Hematopoietic multipotent progenitor cell treated with erythropoietin and hydrocortisone succinate and interleukin-3 and kit ligand, for 6 days (in vitro differentiated cells): ENCODE data around the gene ZNF382.
"Not testable (repeated sequence)": the region's sequence is repeated elsewhere in the genome, so short reads cannot be mapped to it uniquely, and the experiment has no call there.

Source experiments
- DNase-seq: peaks from one replicate; pipeline ENCODE4 v3.0.0-alpha.2; 2015

The ZNF382 gene

GRCh38 chr19:36605101-36605876 lies at the start of gene ZNF382:
ZNF382 (plus strand) TSS chr19:36605313; CDS start chr19:36609915, 4,602 bp downstream.
- DNase-seq: peak; percentile 88

- no peak for DNase-seq
Observed at GRCh38 chr19:36564391-36564790, 40.7 kb upstream of the ZNF382 start.

GRCh38 chr19:36572593-36573019 lies 32.5 kb upstream of the ZNF382 start:
- no peak for DNase-seq

- peak; percentile 96 for DNase-seq
Observed at GRCh38 chr19:36573020-36573894, 31.9 kb upstream of the ZNF382 start, which contains the start of gene ZNF529. ZNF529 (minus strand) TSS chr19:36573292; CDS start chr19:36572346, 946 bp downstream.

- DNase-seq: peak; percentile 57
Observed at GRCh38 chr19:36573895-36574720, 31.0 kb upstream of the ZNF382 start.

GRCh38 chr19:36574741-36575140 lies 30.4 kb upstream of the ZNF382 start:
- DNase-seq: no peak

GRCh38 chr19:36577271-36577996 lies 27.7 kb upstream of the ZNF382 start:
- DNase-seq: no peak

- DNase-seq: no peak
Observed at GRCh38 chr19:36579255-36579654, 25.9 kb upstream of the ZNF382 start.

- not testable (repeated sequence) for DNase-seq
Observed at GRCh38 chr19:36602681-36603080, 2.4 kb upstream of the ZNF382 start.

- peak; percentile 93 for DNase-seq
Observed at GRCh38 chr19:36604656-36605100, 435 bp upstream of the ZNF382 start.

GRCh38 chr19:36605877-36606478 lies 865 bp downstream of the ZNF382 start:
- peak; percentile 58 for DNase-seq

- no peak for DNase-seq
Observed at GRCh38 chr19:36627057-36627456, 21.9 kb downstream of the ZNF382 start.

GRCh38 chr19:36635342-36635741 lies 30.2 kb downstream of the ZNF382 start:
- DNase-seq: no peak

- DNase-seq: peak; percentile 7
Observed at GRCh38 chr19:36638862-36639510, 33.9 kb downstream of the ZNF382 start.

GRCh38 chr19:36646746-36647145 lies 41.6 kb downstream of the ZNF382 start:
- no peak for DNase-seq

GRCh38 chr19:36652958-36653357 lies 47.8 kb downstream of the ZNF382 start:
- DNase-seq: no peak

- DNase-seq: no peak
Observed at GRCh38 chr19:36665832-36666231, 60.7 kb downstream of the ZNF382 start.

GRCh38 chr19:36668646-36669045 lies 63.5 kb downstream of the ZNF382 start:
- DNase-seq: no peak

- DNase-seq: no peak
Observed at GRCh38 chr19:36672368-36672767, 67.3 kb downstream of the ZNF382 start.

- DNase-seq: no peak
Observed at GRCh38 chr19:36674201-36674600, 69.1 kb downstream of the ZNF382 start.

- no peak for DNase-seq
Observed at GRCh38 chr19:36679455-36679854, 74.3 kb downstream of the ZNF382 start.
